HepG2 (cell line): ENCODE measurements around the gene OPTN. TPM values are rescaled to one million over a fixed set of nuclear protein-coding genes. Genes with fewer than 3 reads are reported as not detected.

Source experiments
- BORCS8-MEF2B ChIP-seq: sonication (generic); formaldehyde crosslinking; IDR thresholded peaks from 2 replicates; pipeline ENCODE4 v1.8.0; 2022; ENCODE audit warnings: mild to moderate bottlenecking, missing genetic modification reagents
- DMAP1 ChIP-seq: IDR thresholded peaks from 2 replicates; pipeline ENCODE4 v1.6.1; 2016
- GABPB1 ChIP-seq: IDR thresholded peaks from 2 replicates; pipeline ENCODE4 v1.6.1; 2016; ENCODE audit warnings: mild to moderate bottlenecking, missing genetic modification reagents, moderate library complexity, missing compliant biosample characterization
- HNF4A ChIP-seq: sonication (generic); formaldehyde crosslinking; IDR thresholded peaks from 2 replicates; pipeline ENCODE4 v1.4.0; 2020; ENCODE audit warnings: missing genetic modification reagents
- HNRNPLL ChIP-seq: fragments of 200-400 bp; formaldehyde crosslinking; IDR thresholded peaks from 2 replicates; pipeline ENCODE4 v1.6.1; 2017; ENCODE audit warnings: mild to moderate bottlenecking, low read depth, low read length; ENCODE audit not compliant: poor library complexity, severe bottlenecking
- KDM2A ChIP-seq: sonication (generic); formaldehyde crosslinking; IDR thresholded peaks from 2 replicates; pipeline ENCODE4 v1.4.0; 2020; ENCODE audit warnings: low read depth, missing genetic modification reagents, borderline replicate concordance
- NFYC ChIP-seq: IDR thresholded peaks from 2 replicates; pipeline ENCODE4 v1.6.1; 2016; ENCODE audit warnings: missing genetic modification reagents, missing compliant biosample characterization
- PAF1 ChIP-seq: IDR thresholded peaks from 2 replicates; pipeline ENCODE4 v1.6.1; 2016; ENCODE audit warnings: missing genetic modification reagents, missing compliant biosample characterization
- PHF8 ChIP-seq: sonication (generic); formaldehyde crosslinking; IDR thresholded peaks from 2 replicates; pipeline ENCODE4 v1.5.0; 2020; ENCODE audit warnings: missing genetic modification reagents
- RBAK ChIP-seq: sonication (generic); formaldehyde crosslinking; IDR thresholded peaks from 2 replicates; pipeline ENCODE4 v1.5.1; 2020; ENCODE audit warnings: mild to moderate bottlenecking, missing genetic modification reagents
- RXRA ChIP-seq: sonication (generic); formaldehyde crosslinking; IDR thresholded peaks from 2 replicates; pipeline ENCODE4 v1.5.1; 2020; ENCODE audit warnings: missing genetic modification reagents
- SALL1 ChIP-seq: sonication (generic); formaldehyde crosslinking; IDR thresholded peaks from 2 replicates; pipeline ENCODE4 v1.8.0; 2022; ENCODE audit warnings: mild to moderate bottlenecking, missing genetic modification reagents
- SMAD9 ChIP-seq: sonication (generic); formaldehyde crosslinking; IDR thresholded peaks from 2 replicates; pipeline ENCODE4 v1.5.1; 2020; ENCODE audit warnings: mild to moderate bottlenecking, missing genetic modification reagents
- SPEN ChIP-seq: sonication (generic); formaldehyde crosslinking; IDR thresholded peaks from 2 replicates; pipeline ENCODE4 v1.5.1; 2020; ENCODE audit warnings: low read depth, mild to moderate bottlenecking, missing genetic modification reagents
- TAF1 ChIP-seq: sonication (generic); formaldehyde crosslinking; IDR thresholded peaks from 2 replicates; pipeline ENCODE4 v1.4.0; 2020; ENCODE audit warnings: missing genetic modification reagents
- ZIK1 ChIP-seq: sonication (generic); formaldehyde crosslinking; IDR thresholded peaks from 2 replicates; pipeline ENCODE4 v1.5.0; 2020; ENCODE audit warnings: mild to moderate bottlenecking, low read depth, missing genetic modification reagents, borderline replicate concordance
- ZNF12 ChIP-seq: sonication (generic); formaldehyde crosslinking; IDR thresholded peaks from 2 replicates; pipeline ENCODE4 v1.5.0; 2020; ENCODE audit warnings: missing genetic modification reagents
- ZNF121 ChIP-seq: sonication (generic); formaldehyde crosslinking; IDR thresholded peaks from 2 replicates; pipeline ENCODE4 v1.5.0; 2020; ENCODE audit warnings: mild to moderate bottlenecking, missing genetic modification reagents
- ZNF556 ChIP-seq: sonication (generic); formaldehyde crosslinking; IDR thresholded peaks from 2 replicates; pipeline ENCODE4 v1.4.0; 2020; ENCODE audit warnings: mild to moderate bottlenecking, missing genetic modification reagents, borderline replicate concordance
- ZNF644 ChIP-seq: IDR thresholded peaks from 2 replicates; pipeline ENCODE4 v1.6.1; 2016; ENCODE audit warnings: low read depth
- ZNF792 ChIP-seq: IDR thresholded peaks from 2 replicates; pipeline ENCODE4 v1.6.1; 2016
- ZNF891 ChIP-seq: sonication (generic); formaldehyde crosslinking; IDR thresholded peaks from 2 replicates; pipeline ENCODE4 v1.5.0; 2020; ENCODE audit warnings: mild to moderate bottlenecking, missing genetic modification reagents
- polyA plus RNA-seq, 8 experiments: library from polyadenylated mRNA; depleted of rRNA in 3 of 8; stranded (reverse) in 7 of 8; unstranded in 1 of 8; fragments of >200 nt; fragmentation: Illumina TruSeq in 4 of 8; extraction: Trizol in 4 of 8; gene quantifications; 2 replicates each; pipeline versions ENCODE4 v1.2.1 to v1.2.3, GENCODE V29; 2011 to 2016; ENCODE audit warnings: low read depth in 4 of 8, missing spikeins in 1 of 8, mixed read lengths in 1 of 8; ENCODE audit not compliant: insufficient read depth in 1 of 8
- total RNA-seq, 5 experiments: library from RNA; depleted of rRNA; stranded (reverse); fragments of >200 nt; fragmentation: Illumina TruSeq; extraction: Trizol; gene quantifications; 2 replicates each; pipeline ENCODE4 v1.2.3, GENCODE V29; 2016; ENCODE audit warnings: low read depth in 1 of 5
- TF ChIP-seq, protein P1 (sequence below): IDR thresholded peaks from 2 replicates; pipeline ENCODE4 v1.6.1; 2016
- TF ChIP-seq, protein P2 (sequence below): sonication (generic); formaldehyde crosslinking; IDR thresholded peaks from 2 replicates; pipeline ENCODE4 v1.4.0; 2020; ENCODE audit warnings: mild to moderate bottlenecking, missing genetic modification reagents
- TF ChIP-seq, protein P3 (sequence below): sonication (generic); formaldehyde crosslinking; IDR thresholded peaks from 2 replicates; pipeline ENCODE4 v1.5.1; 2020; ENCODE audit warnings: missing genetic modification reagents, mild to moderate bottlenecking, borderline replicate concordance
- TF ChIP-seq, protein P4 (sequence below): sonication (generic); formaldehyde crosslinking; IDR thresholded peaks from 2 replicates; pipeline ENCODE4 v1.5.1; 2020; ENCODE audit warnings: mild to moderate bottlenecking, missing genetic modification reagents

The OPTN gene
- total and polyA plus RNA-seq, 2 of the 13 experiments (the other 11 are each of a cell fraction or from before 2014, with no cell fraction given) = 13.4 to 46.6 TPM

DNA sequence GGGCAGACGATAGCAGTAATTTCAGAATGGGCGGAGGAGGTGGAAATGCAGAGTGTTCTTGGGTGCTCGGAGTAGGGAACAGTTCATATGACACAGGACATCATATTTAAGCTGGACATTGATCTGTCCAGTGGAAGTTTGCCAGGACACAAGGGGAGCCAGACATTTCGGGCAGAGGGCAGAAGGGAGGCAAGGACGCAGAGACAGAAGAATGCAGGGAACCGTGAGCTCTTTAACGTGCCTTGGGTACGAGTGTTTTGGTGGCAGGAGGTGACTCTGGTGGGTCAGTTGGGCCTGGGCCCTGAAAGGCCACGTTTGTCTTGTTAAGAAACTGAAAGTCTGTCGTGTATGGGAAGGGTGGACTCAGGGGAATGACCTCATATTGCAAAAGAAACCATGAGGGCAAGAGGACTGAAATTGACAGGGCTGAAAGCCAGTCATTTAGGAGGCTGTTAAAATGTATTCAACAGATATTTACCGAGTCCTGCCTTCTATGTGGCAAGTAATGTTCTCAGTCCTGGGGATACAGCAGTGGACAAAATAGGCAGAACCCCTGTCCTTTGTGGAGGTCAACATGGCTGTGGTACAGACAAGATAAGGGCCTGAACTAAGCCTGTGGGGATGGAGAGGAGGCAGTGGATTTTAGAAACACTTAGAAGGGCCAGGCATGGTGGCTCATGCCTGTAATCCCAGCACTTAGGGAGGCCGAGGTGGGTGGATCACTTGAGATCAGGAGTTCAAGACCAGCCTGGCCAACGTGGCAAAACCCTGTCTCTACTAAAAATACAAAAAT is 2.2 kb downstream of the OPTN start (continued):
- TF ChIP-seq ZNF556 (CRISPR knock-in tag) (no peak), PAF1 (CRISPR knock-in tag) (no peak), HNRNPLL (no peak), ZNF891 (CRISPR knock-in tag) (0 out of 2 replicates have a peak, but pooled peaks have one; percentile 22), SPEN (CRISPR knock-in tag) (no peak), NFYC (peak; percentile 38; the same call in 1 of the 2 replicates), ZNF121 (no peak), ZIK1 (CRISPR knock-in tag) (no peak), SMAD9 (CRISPR knock-in tag) (no peak), TAF1 (CRISPR knock-in tag) (peak; percentile 38; the same call in 1 of the 2 replicates), KDM2A (CRISPR knock-in tag) (0 out of 2 replicates have a peak, but pooled peaks have one; percentile 23), GABPB1 (CRISPR knock-in tag) (peak; percentile 24; the same call in 1 of the 2 replicates), BORCS8-MEF2B (CRISPR knock-in tag) (no peak), RXRA (CRISPR knock-in tag) (peak; percentile 44; the same call in 1 of the 2 replicates), PHF8 (CRISPR knock-in tag) (no peak), SALL1 (CRISPR knock-in tag) (peak; percentile 91), RBAK (no peak), ZNF792 (CRISPR knock-in tag) (no peak), ZNF644 (0 out of 2 replicates have a peak, but pooled peaks have one; percentile 5), DMAP1 (CRISPR knock-in tag) (0 out of 2 replicates have a peak, but pooled peaks have one; percentile 38), ZNF12 (CRISPR knock-in tag) (no peak), HNF4A (CRISPR knock-in tag) (peak; percentile 65)
- TF ChIP-seq, protein P1, sequence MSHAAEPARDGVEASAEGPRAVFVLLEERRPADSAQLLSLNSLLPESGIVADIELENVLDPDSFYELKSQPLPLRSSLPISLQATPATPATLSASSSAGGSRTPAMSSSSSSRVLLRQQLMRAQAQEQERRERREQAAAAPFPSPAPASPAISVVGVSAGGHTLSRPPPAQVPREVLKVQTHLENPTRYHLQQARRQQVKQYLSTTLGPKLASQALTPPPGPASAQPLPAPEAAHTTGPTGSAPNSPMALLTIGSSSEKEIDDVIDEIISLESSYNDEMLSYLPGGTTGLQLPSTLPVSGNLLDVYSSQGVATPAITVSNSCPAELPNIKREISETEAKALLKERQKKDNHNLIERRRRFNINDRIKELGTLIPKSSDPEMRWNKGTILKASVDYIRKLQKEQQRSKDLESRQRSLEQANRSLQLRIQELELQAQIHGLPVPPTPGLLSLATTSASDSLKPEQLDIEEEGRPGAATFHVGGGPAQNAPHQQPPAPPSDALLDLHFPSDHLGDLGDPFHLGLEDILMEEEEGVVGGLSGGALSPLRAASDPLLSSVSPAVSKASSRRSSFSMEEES (CRISPR knock-in tag) = peak; percentile 37; the same call in 1 of the 2 replicates
- TF ChIP-seq, protein P2, sequence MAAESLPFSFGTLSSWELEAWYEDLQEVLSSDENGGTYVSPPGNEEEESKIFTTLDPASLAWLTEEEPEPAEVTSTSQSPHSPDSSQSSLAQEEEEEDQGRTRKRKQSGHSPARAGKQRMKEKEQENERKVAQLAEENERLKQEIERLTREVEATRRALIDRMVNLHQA (CRISPR knock-in tag) = no peak
- TF ChIP-seq, protein P3, sequence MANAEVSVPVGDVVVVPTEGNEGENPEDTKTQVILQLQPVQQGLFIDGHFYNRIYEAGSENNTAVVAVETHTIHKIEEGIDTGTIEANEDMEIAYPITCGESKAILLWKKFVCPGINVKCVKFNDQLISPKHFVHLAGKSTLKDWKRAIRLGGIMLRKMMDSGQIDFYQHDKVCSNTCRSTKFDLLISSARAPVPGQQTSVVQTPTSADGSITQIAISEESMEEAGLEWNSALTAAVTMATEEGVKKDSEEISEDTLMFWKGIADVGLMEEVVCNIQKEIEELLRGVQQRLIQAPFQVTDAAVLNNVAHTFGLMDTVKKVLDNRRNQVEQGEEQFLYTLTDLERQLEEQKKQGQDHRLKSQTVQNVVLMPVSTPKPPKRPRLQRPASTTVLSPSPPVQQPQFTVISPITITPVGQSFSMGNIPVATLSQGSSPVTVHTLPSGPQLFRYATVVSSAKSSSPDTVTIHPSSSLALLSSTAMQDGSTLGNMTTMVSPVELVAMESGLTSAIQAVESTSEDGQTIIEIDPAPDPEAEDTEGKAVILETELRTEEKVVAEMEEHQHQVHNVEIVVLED (CRISPR knock-in tag) = no peak
- TF ChIP-seq, protein P4, sequence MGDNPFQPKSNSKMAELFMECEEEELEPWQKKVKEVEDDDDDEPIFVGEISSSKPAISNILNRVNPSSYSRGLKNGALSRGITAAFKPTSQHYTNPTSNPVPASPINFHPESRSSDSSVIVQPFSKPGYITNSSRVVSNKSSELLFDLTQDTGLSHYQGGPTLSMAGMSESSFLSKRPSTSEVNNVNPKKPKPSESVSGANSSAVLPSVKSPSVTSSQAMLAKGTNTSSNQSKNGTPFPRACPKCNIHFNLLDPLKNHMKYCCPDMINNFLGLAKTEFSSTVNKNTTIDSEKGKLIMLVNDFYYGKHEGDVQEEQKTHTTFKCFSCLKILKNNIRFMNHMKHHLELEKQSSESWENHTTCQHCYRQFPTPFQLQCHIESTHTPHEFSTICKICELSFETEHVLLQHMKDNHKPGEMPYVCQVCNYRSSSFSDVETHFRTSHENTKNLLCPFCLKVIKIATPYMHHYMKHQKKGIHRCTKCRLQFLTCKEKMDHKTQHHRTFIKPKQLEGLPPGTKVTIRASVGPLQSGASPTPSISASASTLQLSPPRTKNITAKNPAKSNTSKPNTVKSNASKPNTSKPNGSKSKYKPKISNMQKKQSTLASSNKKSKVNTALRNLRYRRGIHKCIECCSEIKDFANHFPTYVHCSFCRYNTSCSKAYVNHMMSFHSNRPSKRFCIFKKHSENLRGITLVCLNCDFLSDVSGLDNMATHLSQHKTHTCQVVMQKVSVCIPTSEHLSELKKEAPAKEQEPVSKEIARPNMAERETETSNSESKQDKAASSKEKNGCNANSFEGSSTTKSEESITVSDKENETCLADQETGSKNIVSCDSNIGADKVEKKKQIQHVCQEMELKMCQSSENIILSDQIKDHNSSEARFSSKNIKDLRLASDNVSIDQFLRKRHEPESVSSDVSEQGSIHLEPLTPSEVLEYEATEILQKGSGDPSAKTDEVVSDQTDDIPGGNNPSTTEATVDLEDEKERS (CRISPR knock-in tag) = no peak
